ENCODE measurements around the gene MORC1. TPM values are rescaled to one million over a fixed set of nuclear protein-coding genes. Genes with fewer than 3 reads are reported as not detected.

The MORC1 gene
- total RNA-seq, 2 experiments from 2014 or later = not detected

DNA sequence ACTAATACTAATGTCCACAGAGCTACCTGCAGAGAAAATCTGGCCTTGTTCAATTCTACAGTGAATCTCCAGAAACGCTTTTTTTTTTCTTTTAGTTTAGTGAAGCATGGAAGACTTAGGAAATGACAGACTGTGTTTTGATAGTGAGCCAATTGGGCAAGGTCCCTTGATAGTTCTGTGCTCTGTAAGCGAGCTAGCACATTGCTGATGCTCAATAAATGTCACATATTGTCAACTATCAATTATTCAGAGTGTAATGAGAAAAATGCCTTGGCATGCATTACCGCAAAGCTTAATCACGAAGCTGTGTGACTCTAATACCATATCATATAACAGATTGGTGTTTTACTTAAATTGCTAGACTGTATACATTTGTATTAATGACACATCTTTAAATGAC is 13.3 kb upstream of the MORC1 start:
- no peak overlapping the region for H3K27ac ChIP-seq (ENCODE audit: low read depth in 1 of 2, low read length in 2 of 2)
- Mint-ChIP-seq H3K27me3 (no peaks in the 10 kb centered on the region), H3K27ac (no peak overlapping the region), H3K4me1 (ENCODE audit: low read depth) (no peaks in the 10 kb centered on the region), H3K4me3 (no peak overlapping the region), H3K36me3 (ENCODE audit: low read depth) (no peaks in the 10 kb centered on the region), H3K9me3 (no peaks in the 10 kb centered on the region)
- no peaks in the 10 kb centered on the region for H3K9me3 ChIP-seq (ENCODE audit: control insufficient read depth in 1 of 2, insufficient read depth in 1 of 2, low read length in 2 of 2)
- H3K4me3 ChIP-seq (ENCODE audit: low read length) = no peak overlapping the region
- DNase-seq = no peak
- CTCF ChIA-PET = no interaction called here
- no peak for TF ChIP-seq CTCF (IDR thresholded peaks at IDR 0.05)
- no peaks in the 10 kb centered on the region for H3K36me3 ChIP-seq (ENCODE audit: insufficient read depth, low read length)
- POLR2A ChIA-PET = no interaction called here
- no peak for ATAC-seq (ENCODE audit: poor library complexity)
- no peaks in the 10 kb centered on the region for H3K4me1 ChIP-seq (ENCODE audit: insufficient read depth, low read length)
- intact Hi-C loops (cut with DNase I, micrococcal nuclease) = no loop called here
- H3K27me3 ChIP-seq (ENCODE audit: control insufficient read depth in 1 of 2, insufficient read depth in 2 of 2, low read length in 2 of 2) = no peaks in the 10 kb centered on the region

GRCh38 chr3:109127553-109127952 is 9.6 kb upstream of the MORC1 start:
- Histone ChIP-seq H3K27me3 (ENCODE audit: control insufficient read depth in 1 of 2, insufficient read depth in 2 of 2, low read length in 2 of 2) (no peaks in the 10 kb centered on the region), H3K4me1 (ENCODE audit: insufficient read depth, low read length) (no peaks in the 10 kb centered on the region), H3K36me3 (ENCODE audit: insufficient read depth, low read length) (no peaks in the 10 kb centered on the region), H3K4me3 (ENCODE audit: low read length) (no peak overlapping the region), H3K27ac (ENCODE audit: low read depth in 1 of 2, low read length in 2 of 2) (no peak overlapping the region), H3K9me3 (ENCODE audit: control insufficient read depth in 1 of 2, insufficient read depth in 1 of 2, low read length in 2 of 2) (peaks cover 0 to 8% of the 10 kb centered on the region in 2 experiments)
- Mint-ChIP-seq H3K27ac (no peak overlapping the region), H3K9me3 (peaks cover 4% of the 10 kb centered on the region), H3K27me3 (peaks cover 4% of the 10 kb centered on the region), H3K4me1 (ENCODE audit: low read depth) (no peaks in the 10 kb centered on the region), H3K4me3 (no peak overlapping the region), H3K36me3 (ENCODE audit: low read depth) (no peaks in the 10 kb centered on the region)
- intact Hi-C loops (cut with DNase I, micrococcal nuclease) = no loop called here
- ATAC-seq (ENCODE audit: poor library complexity) (no peak), DNase-seq (no peak)
- POLR2A ChIA-PET = no interaction called here
- no peak for TF ChIP-seq CTCF (IDR thresholded peaks at IDR 0.05)
- CTCF ChIA-PET = no interaction called here

GRCh38 chr3:109125902-109126301 is 8.0 kb upstream of the MORC1 start:
- ChIA-PET POLR2A (no interaction called here), CTCF (no interaction called here)
- intact Hi-C loops (cut with DNase I, micrococcal nuclease) = no loop called here
- Histone ChIP-seq H3K9me3 (ENCODE audit: control insufficient read depth in 1 of 2, insufficient read depth in 1 of 2, low read length in 2 of 2) (peaks cover 0 to 8% of the 10 kb centered on the region in 2 experiments), H3K4me1 (ENCODE audit: insufficient read depth, low read length) (no peaks in the 10 kb centered on the region), H3K4me3 (ENCODE audit: low read length) (no peak overlapping the region), H3K27me3 (ENCODE audit: control insufficient read depth in 1 of 2, insufficient read depth in 2 of 2, low read length in 2 of 2) (no peaks in the 10 kb centered on the region), H3K36me3 (ENCODE audit: insufficient read depth, low read length) (no peaks in the 10 kb centered on the region), H3K27ac (ENCODE audit: low read depth in 1 of 2, low read length in 2 of 2) (no peak overlapping the region)
- Mint-ChIP-seq H3K27me3 (peaks cover 6% of the 10 kb centered on the region), H3K9me3 (peaks cover 9% of the 10 kb centered on the region), H3K4me1 (ENCODE audit: low read depth) (no peaks in the 10 kb centered on the region), H3K36me3 (ENCODE audit: low read depth) (no peaks in the 10 kb centered on the region), H3K27ac (no peak overlapping the region), H3K4me3 (no peak overlapping the region)
- no peak for TF ChIP-seq CTCF (IDR thresholded peaks at IDR 0.05)
- no peak for ATAC-seq (ENCODE audit: poor library complexity)
- no peak for DNase-seq
